GM12892 (cell line): Measurements from ENCODE around the gene DDX1.

ENCODE experiments used
- DNase-seq: peaks from one replicate; pipeline ENCODE4 v3.0.0; 2011; ENCODE audit not compliant: insufficient read length
- FAIRE-seq: peaks from 2 replicates; lab custom pipeline; 2011; peaks lifted over from hg19 to GRCh38; lab: Jason Lieb, UNC
- POLR2A ChIP-seq: IDR thresholded peaks from 2 replicates; pipeline ENCODE4 v1.6.1; 2011; ENCODE audit warnings: low read depth, low read length, control low read depth
- POLR2AphosphoS5 ChIP-seq: IDR thresholded peaks from 2 replicates; pipeline ENCODE4 v1.6.1; 2011; ENCODE audit warnings: low read depth, low read length, control low read depth
- TAF1 ChIP-seq: IDR thresholded peaks from 2 replicates; pipeline ENCODE4 v1.6.1; 2011; ENCODE audit warnings: low read depth, mild to moderate bottlenecking, control low read depth, low read length, borderline replicate concordance

DDX1 gene

GRCh38 chr2:15666861-15667808, 75.5 kb downstream of the DDX1 start:
- no peak for DNase-seq
- FAIRE-seq: no peak
- no peak for TF ChIP-seq POLR2AphosphoS5
- TF ChIP-seq TAF1: no peak
- TF ChIP-seq POLR2A: no peak

GRCh38 chr2:15667809-15668556, 76.3 kb downstream of the DDX1 start:
- no peak for DNase-seq
- TF ChIP-seq TAF1 (no peak), POLR2A (no peak), POLR2AphosphoS5 (no peak)
- FAIRE-seq: no peak

- TF ChIP-seq POLR2AphosphoS5 (no peak), TAF1 (no peak), POLR2A (no peak)
- FAIRE-seq (no peak), DNase-seq (no peak)
Measured at GRCh38 chr2:15668611-15669305, 77.1 kb downstream of the DDX1 start.

- FAIRE-seq (no peak), DNase-seq (no peak)
- no peak for TF ChIP-seq TAF1
- TF ChIP-seq POLR2A: no peak
- no peak for TF ChIP-seq POLR2AphosphoS5
Measured at GRCh38 chr2:15669375-15669910, 77.8 kb downstream of the DDX1 start.

GRCh38 chr2:15670469-15670868, 78.8 kb downstream of the DDX1 start:
- FAIRE-seq: no peak
- DNase-seq: no peak
- TF ChIP-seq POLR2A: no peak
- no peak for TF ChIP-seq TAF1
- TF ChIP-seq POLR2AphosphoS5: no peak

- no peak for DNase-seq
- FAIRE-seq: no peak
- no peak for TF ChIP-seq POLR2AphosphoS5
- no peak for TF ChIP-seq POLR2A
- no peak for TF ChIP-seq TAF1
Measured at GRCh38 chr2:15670981-15671380, 79.3 kb downstream of the DDX1 start.

GRCh38 chr2:15671409-15671808, 79.7 kb downstream of the DDX1 start:
- FAIRE-seq (no peak), DNase-seq (no peak)
- TF ChIP-seq POLR2AphosphoS5 (no peak), TAF1 (no peak), POLR2A (no peak)

GRCh38 chr2:15671842-15672815, 80.5 kb downstream of the DDX1 start:
- TF ChIP-seq POLR2AphosphoS5: no peak
- no peak for TF ChIP-seq POLR2A
- TF ChIP-seq TAF1: no peak
- FAIRE-seq: no peak
- DNase-seq: no peak

GRCh38 chr2:15672961-15673918, 81.6 kb downstream of the DDX1 start:
- DNase-seq (no peak), FAIRE-seq (no peak)
- TF ChIP-seq POLR2A: no peak
- TF ChIP-seq POLR2AphosphoS5: no peak
- no peak for TF ChIP-seq TAF1
